ENCODE measurements around the gene ITGA7.

- TF ChIP-seq CTCF (conservative IDR thresholded peaks at IDR 0.05): no peak
- no peak for TF ChIP-seq EZH2 (IDR thresholded peaks at IDR 0.05; ENCODE audit: low read depth)
Observed at GRCh38 chr12:55642267-55642666, 65.4 kb downstream of the ITGA7 start.

Data from PC-9 (cell line).